ENCODE measurements around the gene UPK2.

Gene UPK2

GRCh38 chr11:118908901-118909618, 47.0 kb upstream of the UPK2 start (continued):
- TF ChIP-seq PRDM10 (tag by site-specific recombination; IDR thresholded peaks at IDR 0.05) (peak; percentile 65), ATF2 (tag by site-specific recombination; IDR thresholded peaks at IDR 0.05; ENCODE audit: low read depth) (no peak), ZNF404 (tag by site-specific recombination; IDR thresholded peaks at IDR 0.05) (no peak), KLF17 (tag by site-specific recombination; IDR thresholded peaks at IDR 0.05) (0 out of 2 replicates have a peak, but pooled peaks have one; percentile 35), ZNF776 (tag by site-specific recombination; IDR thresholded peaks at IDR 0.05; ENCODE audit: borderline replicate concordance) (no peak), GLIS1 (tag by site-specific recombination; IDR thresholded peaks at IDR 0.05) (peak; percentile 57), SP3 (tag by site-specific recombination; IDR thresholded peaks at IDR 0.05) (no peak)

GRCh38 chr11:118909619-118910308, 46.3 kb upstream of the UPK2 start:
- Histone ChIP-seq H3K36me3 (ENCODE audit: control insufficient read depth in 2 of 2, insufficient read depth in 1 of 2, low read length in 2 of 2) (peaks cover 0 to 23% of the 10 kb centered on the region in 2 experiments; a peak in 2 of 3 replicates), H3K9me3 (ENCODE audit: control insufficient read depth, insufficient read depth, low read depth, low read length) (no peaks in the 10 kb centered on the region), H3K27ac (ENCODE audit: extremely low read depth, low read depth, low read length) (peak overlapping the region; percentile 65; the same call in 1 of the 2 replicates), H3K4me1 (ENCODE audit: control insufficient read depth, insufficient read depth, low read length) (peaks cover 14% of the 10 kb centered on the region), H3K4me3 (ENCODE audit: low read depth, low read length) (peak overlapping the region; percentile 9)
- POLR2A ChIA-PET: interaction anchor here (0.8 to 6.3 kb wide), 8 partner anchors 15 to 185 kb away, joined by 3 to 96 read pairs (median 4); no protein-coding TSS in a partner anchor
- TF ChIP-seq ZNF629 (tag by site-specific recombination; IDR thresholded peaks at IDR 0.05) (no peak), ZSCAN23 (tag by site-specific recombination; IDR thresholded peaks at IDR 0.05) (no peak), EGR2 (tag by site-specific recombination; IDR thresholded peaks at IDR 0.05; ENCODE audit: low read depth) (peak; percentile 86), ZFHX2 (tag by site-specific recombination; conservative IDR thresholded peaks at IDR 0.05) (peak; percentile 90), SETDB1 (IDR thresholded peaks at IDR 0.05; ENCODE audit: insufficient read length, low read length) (no peak), ZNF639 (tag by site-specific recombination; IDR thresholded peaks at IDR 0.05) (no peak), ZNF341 (tag by site-specific recombination; IDR thresholded peaks at IDR 0.05; ENCODE audit: low read depth) (peak; percentile 26; the same call in 1 of the 2 replicates), GLI2 (tag by site-specific recombination; IDR thresholded peaks at IDR 0.05; ENCODE audit: borderline replicate concordance, low read depth) (no peak), ZNF792 (tag by site-specific recombination; IDR thresholded peaks at IDR 0.05) (no peak), SCRT2 (tag by site-specific recombination; IDR thresholded peaks at IDR 0.05) (no peak), ZEB2 (tag by site-specific recombination; IDR thresholded peaks at IDR 0.05) (0 out of 2 replicates have a peak, but pooled peaks have one; percentile 3), GLIS2 (tag by site-specific recombination; IDR thresholded peaks at IDR 0.05) (peak; percentile 23; the same call in 1 of the 2 replicates), ZBTB44 (tag by site-specific recombination; IDR thresholded peaks at IDR 0.05) (no peak), GFI1B (tag by site-specific recombination; IDR thresholded peaks at IDR 0.05) (no peak)
- CTCF ChIA-PET: interaction anchor here (0.7 to 6.9 kb wide), 7 partner anchors 19 to 125 kb away, joined by 3 to 196 read pairs (median 4); partner anchors contain the start of gene BCL9L

Data from HEK293 (cell line).